Mesodermal cell (in vitro differentiated cells): ENCODE measurements around the gene CHST6.
"Not testable (repeated sequence)": the region's sequence is repeated elsewhere in the genome, so short reads cannot be mapped to it uniquely, and the experiment has no call there.

Source experiments
- H3K27ac ChIP-seq: 2 replicates; pipeline ENCODE4 v1.7.0; 2013; ENCODE audit warnings: mild to moderate bottlenecking, low read depth, low read length, moderate library complexity; ENCODE audit not compliant: severe bottlenecking
- H3K36me3 ChIP-seq: 2 replicates; pipeline ENCODE4 v1.7.1; 2013; ENCODE audit warnings: mild to moderate bottlenecking, low read length, moderate library complexity; ENCODE audit not compliant: control insufficient read depth, insufficient read depth
- H3K4me1 ChIP-seq: one replicate; pipeline ENCODE4 v1.7.1; 2013; ENCODE audit warnings: mild to moderate bottlenecking, low read length; ENCODE audit not compliant: insufficient read depth, control insufficient read depth, poor library complexity, severe bottlenecking
- H3K4me3 ChIP-seq: 2 replicates; pipeline ENCODE4 v1.7.0; 2013; ENCODE audit warnings: low read length, control low read depth, mild to moderate bottlenecking; ENCODE audit not compliant: insufficient read depth, poor library complexity, severe bottlenecking; ENCODE audit errors: extremely low read depth
- H3K9me3 ChIP-seq: 2 replicates; pipeline ENCODE4 v1.7.1; 2013; ENCODE audit warnings: mild to moderate bottlenecking, low read length, moderate library complexity; ENCODE audit not compliant: control insufficient read depth
- WGBS, 2 experiments: methylation state at CpG; one replicate each; pipeline ENCODE4 v1.1.5; 2013; ENCODE audit warnings: missing lambda C conversion rate in 2 of 2; ENCODE audit not compliant: insufficient coverage in 2 of 2; 5-methylcytosine and 5-hydroxymethylcytosine counted together

Gene CHST6

DNA sequence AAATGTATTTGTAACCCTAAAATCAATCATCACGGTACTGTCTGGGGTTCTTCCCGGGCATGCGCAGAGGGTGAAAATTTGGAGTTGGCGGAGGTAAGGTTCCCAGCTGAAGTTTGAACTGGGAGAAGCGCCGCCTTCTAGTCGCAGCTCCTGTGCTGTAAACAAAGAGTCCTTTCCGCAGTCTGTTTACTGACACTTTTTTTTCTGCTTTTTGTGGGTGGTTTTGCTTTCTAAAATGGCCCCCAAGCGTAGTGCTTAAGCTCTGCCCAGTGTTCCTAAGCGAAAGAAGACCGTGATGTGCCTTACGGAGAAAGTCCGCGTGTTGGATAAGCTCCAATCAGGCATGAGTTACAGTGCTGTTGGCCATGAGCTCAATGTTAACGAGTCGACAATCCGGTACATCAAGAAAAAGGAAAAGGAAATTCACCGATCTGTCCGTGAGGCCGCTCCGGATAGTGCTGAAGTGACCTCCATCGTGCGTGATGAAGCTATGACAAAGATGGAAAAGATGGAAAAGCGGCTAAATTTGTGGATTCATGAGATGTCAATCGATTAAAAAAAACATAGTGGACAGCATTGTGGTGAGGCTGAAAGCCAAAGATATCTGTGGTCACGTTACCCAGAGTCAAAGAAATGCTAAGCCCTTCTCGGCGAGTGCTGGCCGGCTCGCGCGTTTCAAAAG is 61.4 kb downstream of the CHST6 start:
- Histone ChIP-seq H3K4me1 (no peaks in the 10 kb centered on the region), H3K4me3 (peak overlapping the region; percentile 92), H3K36me3 (peaks cover 16% of the 10 kb centered on the region), H3K27ac (peak overlapping the region; percentile 97), H3K9me3 (peaks cover 12% of the 10 kb centered on the region)
- WGBS, 2 experiments = 17 to 26% methylated on average over 28 to 32 of the region's 32 CpGs

DNA sequence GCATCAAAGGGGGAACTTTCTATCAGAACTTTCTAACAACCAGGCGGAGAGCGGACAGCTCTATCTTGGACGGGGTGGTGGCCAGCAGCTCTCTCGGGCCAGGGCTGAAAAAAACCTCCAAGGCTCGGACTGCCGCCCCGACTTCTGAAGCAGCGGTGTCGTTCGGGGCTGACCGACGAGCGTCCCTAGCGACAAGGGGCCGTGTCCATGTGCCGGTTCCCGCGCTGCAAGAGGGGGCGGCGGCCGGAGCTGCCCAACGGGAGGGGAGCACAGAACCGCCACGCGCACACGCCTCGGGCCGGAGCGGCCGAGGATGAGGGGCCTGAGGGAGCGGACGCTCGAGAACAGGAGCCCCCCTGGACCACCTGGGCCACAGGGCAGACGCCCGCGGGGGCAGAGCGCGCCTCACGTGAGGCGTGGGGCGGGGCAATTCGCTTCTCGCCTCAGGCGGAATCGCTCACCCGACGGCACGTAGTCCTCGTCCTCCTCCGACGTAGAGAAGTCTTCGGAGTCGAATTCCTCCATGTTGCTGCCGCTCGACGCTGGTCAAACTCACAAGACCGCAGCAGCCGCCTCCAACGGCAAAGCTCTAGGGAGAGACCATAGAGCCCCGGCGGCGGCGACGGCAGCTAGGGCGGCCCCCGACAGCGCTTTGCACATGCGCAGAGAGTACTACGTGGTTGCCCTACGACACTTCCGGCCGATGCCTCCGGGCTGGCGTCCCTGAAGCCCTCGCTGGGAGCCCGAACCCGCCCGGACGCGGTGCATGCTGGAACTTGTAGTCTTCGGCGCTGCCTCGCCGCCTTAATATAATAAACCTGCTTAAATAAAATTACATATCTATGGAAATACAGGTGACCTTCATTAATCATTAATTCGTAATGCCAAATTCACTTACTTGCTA is 62.2 kb downstream of the CHST6 start, which contains the start of gene CFDP1:
TSS of gene CFDP1 (minus strand) at position 676 of the 904 bp plus-strand sequence. CDS start at position 525, 151 bp downstream.
- Histone ChIP-seq H3K4me3 (peak within 1 kb of the TSS; percentile 92), H3K27ac (peak within 1 kb of the TSS; percentile 97), H3K9me3 (peaks cover 12% of the 10 kb centered on the region), H3K4me1 (no peaks in the 10 kb centered on the region), H3K36me3 (peaks cover 21% of the 10 kb centered on the region)
- WGBS, 2 experiments = 0% methylated on average over 68 to 76 of the region's 85 CpGs

DNA sequence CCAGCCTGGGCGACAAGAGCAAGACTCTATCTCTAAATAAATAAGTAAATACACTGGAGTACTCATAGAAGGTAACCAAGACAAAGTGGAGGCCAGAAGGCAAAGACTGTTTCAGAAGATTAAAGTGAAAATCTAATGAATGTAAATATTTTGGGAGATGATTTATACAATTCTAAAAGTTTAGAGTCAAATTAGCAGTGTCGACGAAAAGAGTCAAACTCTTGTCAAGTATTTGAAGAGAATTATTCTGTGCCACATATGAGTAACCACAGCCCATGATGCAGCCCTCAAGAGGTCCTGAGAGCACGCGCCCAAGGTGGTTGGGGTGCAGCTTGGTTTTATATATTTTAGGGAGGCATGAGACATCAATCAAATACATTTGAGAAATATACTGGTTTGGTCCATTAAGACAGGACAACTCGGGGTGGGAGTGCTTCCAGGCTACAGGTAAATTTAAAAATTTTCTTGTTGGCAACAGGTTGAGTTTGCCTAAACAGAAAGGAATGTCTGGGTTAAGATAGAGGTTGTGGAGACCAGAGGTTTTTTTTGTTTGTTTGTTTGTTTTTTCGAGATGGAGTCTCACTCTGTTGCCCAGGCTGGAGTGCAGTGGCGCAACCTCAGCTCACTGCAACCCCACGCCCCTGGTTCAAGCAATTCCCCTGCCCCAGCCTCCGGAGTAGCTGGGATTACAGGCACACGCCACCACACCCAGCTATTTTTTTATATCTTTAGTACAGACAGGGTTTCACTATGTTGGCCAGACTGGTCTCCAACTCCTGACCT is 65.4 kb downstream of the CHST6 start:
- WGBS, 2 experiments = 79 to 97% methylated on average over 3 to 6 of the region's 11 CpGs
- Histone ChIP-seq H3K4me3 (no peak overlapping the region), H3K36me3 (peaks cover 25% of the 10 kb centered on the region), H3K4me1 (no peaks in the 10 kb centered on the region), H3K9me3 (peaks cover 6% of the 10 kb centered on the region), H3K27ac (no peak overlapping the region)

DNA sequence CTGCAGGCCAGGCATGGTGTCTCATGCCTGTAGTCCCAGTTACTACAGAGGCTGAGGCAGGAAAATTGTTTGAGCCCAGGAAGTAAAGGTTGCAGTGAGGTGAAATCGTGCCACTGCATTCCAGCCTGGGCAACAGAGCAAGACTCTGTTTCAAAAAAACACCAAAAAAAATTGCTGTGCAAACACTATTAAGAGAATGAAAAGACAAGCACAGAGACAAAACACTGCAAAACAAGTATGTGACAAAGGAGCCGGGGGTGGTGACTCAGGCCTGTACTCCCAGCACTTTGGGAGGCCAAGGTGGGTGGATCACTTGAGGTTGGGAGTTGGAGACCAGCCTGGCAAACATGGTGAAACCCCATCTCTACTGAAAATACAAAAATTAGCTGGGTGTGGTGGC is 68.7 kb downstream of the CHST6 start:
- H3K4me3 ChIP-seq, H3K4me1 ChIP-seq, H3K9me3 ChIP-seq, H3K27ac ChIP-seq: not testable (repeated sequence)
- 86 to 100% methylated on average over 1 of the region's 2 CpGs for WGBS, 2 experiments
- peaks cover 24% of the 10 kb centered on the region for H3K36me3 ChIP-seq

DNA sequence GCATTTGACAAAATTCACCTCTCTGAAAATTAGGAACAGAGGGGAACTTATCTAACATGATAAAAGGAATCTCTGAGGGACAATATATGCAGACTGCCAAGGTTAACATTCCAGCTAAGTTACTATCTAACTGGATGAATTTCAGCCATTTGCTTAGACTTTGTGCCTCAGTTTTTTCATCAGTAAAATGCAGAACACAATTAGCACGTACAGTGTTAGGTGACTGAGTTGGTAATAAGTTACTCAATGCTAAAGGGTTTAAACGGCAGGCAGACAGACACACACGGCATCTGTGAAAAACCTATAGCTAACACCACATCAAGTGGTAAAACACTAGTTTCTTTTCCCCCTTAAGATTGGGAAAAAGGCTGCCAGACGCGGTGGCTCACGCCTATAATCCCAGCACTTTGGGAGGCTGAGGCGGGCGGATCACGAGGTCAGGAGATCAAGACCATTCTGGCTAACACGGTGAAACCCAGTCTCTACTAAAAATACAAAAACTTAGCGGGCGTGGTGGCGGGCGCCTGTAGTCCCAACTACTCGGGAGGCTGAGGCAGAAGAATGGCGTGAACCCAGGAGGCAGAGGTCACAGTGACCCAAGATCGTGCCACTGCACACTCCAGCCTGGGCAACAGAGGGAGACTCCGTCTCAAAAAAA is 71.0 kb downstream of the CHST6 start:
- H3K27ac ChIP-seq, H3K4me1 ChIP-seq, H3K36me3 ChIP-seq, H3K9me3 ChIP-seq, H3K4me3 ChIP-seq: not testable (repeated sequence)
- WGBS, 2 experiments = 75 to 84% methylated on average over 6 to 14 of the region's 18 CpGs

DNA sequence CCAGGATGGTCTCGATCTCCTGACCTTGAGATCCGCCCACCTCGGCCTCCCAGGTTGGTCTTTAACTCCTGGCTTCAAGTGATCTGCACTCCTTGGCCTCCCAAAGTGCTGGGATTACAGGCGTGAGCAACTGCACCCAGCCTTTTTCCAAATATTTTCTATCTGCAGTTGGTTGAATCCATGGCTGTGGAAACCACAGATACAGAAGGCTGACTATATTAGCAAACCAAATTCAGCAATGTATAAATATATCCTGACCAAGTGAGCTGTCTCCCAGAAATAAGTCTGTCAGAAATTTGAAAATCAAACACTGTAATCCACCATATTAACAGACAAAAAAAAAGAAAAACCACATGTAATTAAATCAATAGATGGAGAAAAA is 71.5 kb downstream of the CHST6 start:
- 73 to 75% methylated on average over 4 of the region's 4 CpGs for WGBS, 2 experiments
- Histone ChIP-seq H3K4me1 (peaks cover 7% of the 10 kb centered on the region), H3K36me3 (peaks cover 9% of the 10 kb centered on the region), H3K4me3 (no peak overlapping the region), H3K27ac (no peak overlapping the region), H3K9me3 (no peaks in the 10 kb centered on the region)
